Measurements from ENCODE around the gene SIRT4.

SIRT4 gene

GRCh38 chr12:120358412-120359100 is 56.4 kb downstream of the SIRT4 start:
- TF ChIP-seq GATA3 (IDR thresholded peaks at IDR 0.05; ENCODE audit: low read depth, low read length) (no peak), GATA2 (IDR thresholded peaks at IDR 0.05; ENCODE audit: low read depth, low read length) (no peak)

DNA sequence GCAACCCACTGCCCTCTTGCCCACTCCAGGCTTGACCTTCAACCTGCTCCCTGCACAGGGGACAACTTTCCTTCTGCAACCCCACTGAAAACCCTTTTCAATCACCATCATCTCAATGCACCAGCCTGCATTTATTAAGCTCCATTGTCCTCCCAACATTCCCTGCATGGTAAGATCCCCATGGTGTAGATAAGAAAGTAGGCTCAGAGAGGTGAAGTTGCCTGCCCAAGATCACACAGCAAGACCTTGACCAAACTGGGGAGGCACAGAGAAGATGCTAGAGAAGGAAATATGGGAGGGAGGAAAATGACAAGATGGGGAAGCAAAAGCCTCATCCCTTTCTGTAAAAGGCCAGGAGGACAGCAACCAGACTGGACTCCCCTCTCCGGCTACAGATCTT is 57.0 kb downstream of the SIRT4 start:
- TF ChIP-seq GATA2 (IDR thresholded peaks at IDR 0.05; ENCODE audit: low read depth, low read length), result no peak
- no peak for TF ChIP-seq GATA3 (IDR thresholded peaks at IDR 0.05; ENCODE audit: low read depth, low read length)

DNA sequence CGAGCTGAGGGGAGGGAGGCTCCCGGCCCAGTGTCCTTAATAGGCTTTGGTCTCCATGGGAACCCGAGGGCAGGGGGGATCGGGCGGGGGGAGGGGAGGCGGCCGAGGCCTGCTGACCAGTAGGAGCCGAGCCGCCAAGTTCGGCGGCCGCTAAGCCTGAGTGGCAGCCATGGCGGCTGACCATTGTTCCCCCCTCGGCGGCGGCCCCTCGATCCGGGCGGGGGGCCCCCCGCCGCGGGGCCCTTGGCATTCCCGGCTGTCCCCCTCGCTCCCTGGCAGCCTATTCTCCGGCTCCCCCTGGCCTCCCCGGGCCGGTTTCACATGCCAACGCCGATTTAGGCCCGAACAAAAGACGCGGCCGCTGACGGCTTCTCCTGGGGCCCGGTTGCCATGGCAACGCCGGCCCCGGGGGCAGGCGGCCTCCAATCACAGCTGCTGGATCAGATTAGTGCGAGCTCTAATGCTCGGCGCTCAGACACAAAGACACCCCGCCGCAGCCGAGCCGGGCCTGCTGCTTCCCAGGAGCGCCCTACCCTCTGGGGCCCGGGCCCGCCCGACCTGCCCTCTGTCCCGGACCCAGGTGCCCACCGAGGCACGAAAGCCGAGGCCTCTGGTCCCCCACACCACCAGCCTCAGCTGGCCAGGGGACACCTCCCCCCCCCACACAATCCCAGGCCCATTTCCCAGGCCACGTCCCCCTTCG is 59.5 kb downstream of the SIRT4 start:
- TF ChIP-seq GATA3 (IDR thresholded peaks at IDR 0.05; ENCODE audit: low read depth, low read length) (no peak), GATA2 (IDR thresholded peaks at IDR 0.05; ENCODE audit: low read depth, low read length) (peak; percentile 70)
